Lower lobe of right lung (tissue), 2 donors: Measurements from ENCODE around the gene SRGAP1. TPM values are rescaled to one million over a fixed set of nuclear protein-coding genes. Genes with fewer than 3 reads are reported as not detected.

Source experiments
- ATAC-seq, 2 donors: fragments of 200-7000 bp; cut with Tn5 transposase; one replicate each; pipeline ENCODE4 v1.9.1; 2020 to 2022; ENCODE audit warnings: mild to moderate bottlenecking in 2 of 2, moderate library complexity in 2 of 2
- DNase-seq: peaks from one replicate; pipeline ENCODE4 v3.0.0-alpha.2; 2020
- H3K27ac ChIP-seq: fragments of 200-600 bp; one replicate; pipeline ENCODE4 v1.8.0; 2022
- H3K27me3 ChIP-seq: fragments of 200-600 bp; one replicate; pipeline ENCODE4 v1.8.0; 2022; ENCODE audit warnings: low read depth
- H3K36me3 ChIP-seq: fragments of 200-600 bp; one replicate; pipeline ENCODE4 v1.8.0; 2022; ENCODE audit warnings: mild to moderate bottlenecking
- H3K4me1 ChIP-seq: fragments of 200-600 bp; one replicate; pipeline ENCODE4 v1.8.0; 2022
- H3K4me3 ChIP-seq: fragments of 200-600 bp; one replicate; pipeline ENCODE4 v1.8.0; 2022; ENCODE audit warnings: mild to moderate bottlenecking
- H3K9me3 ChIP-seq: fragments of 200-600 bp; one replicate; pipeline ENCODE4 v1.8.0; 2022
- CTCF ChIP-seq: fragments of 200-600 bp; IDR thresholded peaks from one replicate; pipeline ENCODE4 v1.8.0; 2022; ENCODE audit warnings: antibody characterized with exemption, mild to moderate bottlenecking
- intact Hi-C: fragments of 100-400 bp; cut with DNase I; formaldehyde crosslinking; loops from one replicate; pipeline ENCODE4 v1.11.0; 2022
- total RNA-seq: library from RNA; stranded (reverse); fragmentation: NEBNext Ultra II Directional; extraction: Animal tissue kit (Norgen Biotek cat#: 25700); gene quantifications from one replicate; pipeline ENCODE4 v1.2.1, GENCODE V29; 2021
- donor health status: DM: no; HTN: yes; CAD: no; lungs with severe emphysema.

SRGAP1 gene
- total RNA-seq, 1 donor from 2014 or later, result 6.7 TPM

GRCh38 chr12:63985945-63986344 is 141.4 kb downstream of the SRGAP1 start:
- H3K27ac ChIP-seq, result no peak overlapping the region
- no peak for ATAC-seq

GRCh38 chr12:63989301-63989845 is 144.9 kb downstream of the SRGAP1 start:
- no peak for TF ChIP-seq CTCF
- Histone ChIP-seq H3K9me3 (no peaks in the 10 kb centered on the region), H3K27ac (no peak overlapping the region), H3K27me3 (no peaks in the 10 kb centered on the region), H3K4me3 (no peak overlapping the region), H3K36me3 (no peaks in the 10 kb centered on the region), H3K4me1 (peaks cover 9% of the 10 kb centered on the region)
- DNase-seq, result no peak
- ATAC-seq, result no peak
- intact Hi-C loops, result no loop called here

More at GRCh38 chr12:63985945-63986344, 141.4 kb downstream of the SRGAP1 start:
- H3K27me3 ChIP-seq, result no peaks in the 10 kb centered on the region
- no peak overlapping the region for H3K4me3 ChIP-seq
- no peaks in the 10 kb centered on the region for H3K36me3 ChIP-seq
- intact Hi-C loops, result no loop called here
- H3K9me3 ChIP-seq, result no peaks in the 10 kb centered on the region
- DNase-seq, result no peak
- no peak for TF ChIP-seq CTCF
- peaks cover 5% of the 10 kb centered on the region for H3K4me1 ChIP-seq

GRCh38 chr12:63990828-63991547 is 146.5 kb downstream of the SRGAP1 start:
- ATAC-seq (no peak), DNase-seq (no peak)
- no peaks in the 10 kb centered on the region for H3K9me3 ChIP-seq
- no peaks in the 10 kb centered on the region for H3K36me3 ChIP-seq
- H3K27ac ChIP-seq, result no peak overlapping the region
- no peaks in the 10 kb centered on the region for H3K27me3 ChIP-seq
- peaks cover 9% of the 10 kb centered on the region for H3K4me1 ChIP-seq
- H3K4me3 ChIP-seq, result no peak overlapping the region
- no peak for TF ChIP-seq CTCF
- intact Hi-C loops, result no loop called here

GRCh38 chr12:63994704-63995103 is 150.2 kb downstream of the SRGAP1 start:
- no peaks in the 10 kb centered on the region for H3K9me3 ChIP-seq
- no peak for TF ChIP-seq CTCF
- peaks cover 9% of the 10 kb centered on the region for H3K4me1 ChIP-seq
- H3K27ac ChIP-seq, result no peak overlapping the region
- intact Hi-C loops, result no loop called here
- no peak for ATAC-seq
- no peaks in the 10 kb centered on the region for H3K36me3 ChIP-seq
- DNase-seq, result no peak
- H3K27me3 ChIP-seq, result no peaks in the 10 kb centered on the region
- H3K4me3 ChIP-seq, result no peak overlapping the region

- H3K36me3 ChIP-seq, result no peaks in the 10 kb centered on the region
Observed at GRCh38 chr12:63995512-63995911, 151.0 kb downstream of the SRGAP1 start.

More at GRCh38 chr12:63995512-63995911, 151.0 kb downstream of the SRGAP1 start:
- no peak overlapping the region for H3K27ac ChIP-seq
- no peak for DNase-seq
- H3K4me3 ChIP-seq, result no peak overlapping the region
- no peaks in the 10 kb centered on the region for H3K9me3 ChIP-seq
- no peaks in the 10 kb centered on the region for H3K27me3 ChIP-seq
- TF ChIP-seq CTCF, result no peak
- no peak for ATAC-seq
- intact Hi-C loops, result no loop called here
- H3K4me1 ChIP-seq, result peaks cover 4% of the 10 kb centered on the region
